Naive thymus-derived CD4-positive, alpha-beta T cell (primary cell): ENCODE results near the gene GOLGA8F. TPM values are rescaled to one million over a fixed set of nuclear protein-coding genes. Genes with fewer than 3 reads are reported as not detected.
"Not testable (repeated sequence)": the region's sequence is repeated elsewhere in the genome, so short reads cannot be mapped to it uniquely, and the experiment has no call there.

Source experiments
- ATAC-seq: fragments of 150-1000 bp; cut with Tn5 transposase; 2 replicates; pipeline ENCODE4 v1.10.0; 2021; ENCODE audit warnings: mild to moderate bottlenecking, moderate library complexity
- CTCF ChIA-PET: fragments of 350-600 bp; sonication (Branson Sonifier 250); formaldehyde crosslinking; loops from one replicate; lab custom pipeline; 2021; ENCODE audit warnings: antibody characterized with exemption; lab: Charles Lee
- POLR2A ChIA-PET: fragments of 350-600 bp; sonication (Branson Sonifier 250); formaldehyde crosslinking; loops from one replicate; lab custom pipeline; 2021; ENCODE audit warnings: antibody characterized with exemption, inconsistent platforms; lab: Charles Lee
- DNase-seq, 9 donors: peaks; one replicate each; pipeline versions ENCODE4 v3.0.0 to v3.0.0-alpha.2; 2020 to 2022; ENCODE audit warnings: mixed read lengths in 1 of 9
- H3K27ac ChIP-seq: one replicate; pipeline ENCODE4 v1.7.0; 2013; ENCODE audit warnings: mild to moderate bottlenecking, low read depth, low read length, moderate library complexity
- H3K27me3 ChIP-seq, 2 donors: one replicate each; pipeline ENCODE4 v1.7.0; 2013; ENCODE audit warnings: low read length in 2 of 2, mild to moderate bottlenecking in 2 of 2, moderate library complexity in 2 of 2; ENCODE audit not compliant: control insufficient read depth in 2 of 2, insufficient read depth in 2 of 2
- H3K36me3 ChIP-seq, 3 experiments: 1 replicate in 2 of 3; 2 replicates in 1 of 3; pipeline ENCODE4 v1.7.0; 2013; ENCODE audit warnings: low read length in 3 of 3, mild to moderate bottlenecking in 3 of 3, moderate library complexity in 1 of 3; ENCODE audit not compliant: insufficient read depth in 3 of 3, control insufficient read depth in 2 of 3
- H3K4me1 ChIP-seq, 2 donors: one replicate each; pipeline ENCODE4 v1.7.0; 2013; ENCODE audit warnings: low read length in 2 of 2, mild to moderate bottlenecking in 2 of 2, moderate library complexity in 1 of 2; ENCODE audit not compliant: control insufficient read depth in 2 of 2, insufficient read depth in 2 of 2
- H3K4me3 ChIP-seq: 2 replicates; pipeline ENCODE4 v1.7.0; 2013; ENCODE audit warnings: mild to moderate bottlenecking, low read length
- H3K9me3 ChIP-seq, 3 experiments: 1 replicate in 2 of 3; 2 replicates in 1 of 3; pipeline ENCODE4 v1.7.0; 2013; ENCODE audit warnings: low read length in 3 of 3; ENCODE audit not compliant: control insufficient read depth in 2 of 3
- H3K27ac Mint-ChIP-seq, 9 donors: one replicate each; pipeline ENCODE4 v1.8.0; 2020 to 2022; ENCODE audit warnings: mixed read lengths in 9 of 9, mild to moderate bottlenecking in 8 of 9, moderate library complexity in 5 of 9, inconsistent platforms in 2 of 9
- H3K27me3 Mint-ChIP-seq, 5 donors: one replicate each; pipeline ENCODE4 v1.8.0; 2021 to 2022; ENCODE audit warnings: mixed read lengths in 5 of 5, mild to moderate bottlenecking in 1 of 5
- H3K36me3 Mint-ChIP-seq, 5 donors: one replicate each; pipeline ENCODE4 v1.8.0; 2020 to 2022; ENCODE audit warnings: mixed read lengths in 5 of 5, mild to moderate bottlenecking in 3 of 5, inconsistent platforms in 1 of 5
- H3K4me1 Mint-ChIP-seq, 7 donors: one replicate each; pipeline ENCODE4 v1.8.0; 2020 to 2022; ENCODE audit warnings: mixed read lengths in 7 of 7, mild to moderate bottlenecking in 3 of 7, inconsistent platforms in 1 of 7
- H3K4me3 Mint-ChIP-seq, 10 donors: one replicate each; pipeline ENCODE4 v1.8.0; 2020 to 2022; ENCODE audit warnings: mild to moderate bottlenecking in 10 of 10, mixed read lengths in 10 of 10, moderate library complexity in 6 of 10, inconsistent platforms in 2 of 10
- H3K9me3 Mint-ChIP-seq, 11 donors: one replicate each; pipeline ENCODE4 v1.8.0; 2020 to 2022; ENCODE audit warnings: mixed read lengths in 11 of 11, mild to moderate bottlenecking in 4 of 11, inconsistent platforms in 1 of 11, moderate library complexity in 1 of 11
- intact Hi-C, 2 donors: fragments of 100-400 bp; cut with micrococcal nuclease; formaldehyde crosslinking; loops; one replicate each; pipeline ENCODE4 v1.15.1; 2023
- polyA plus RNA-seq, 2 donors: library from polyadenylated mRNA; unstranded; fragments of 300-500 nt; fragmentation: Illumina TruSeq; gene quantifications; one replicate each; pipeline ENCODE4 v1.2.3, GENCODE V29; 2021
- total RNA-seq, 6 experiments: library from RNA in 5 of 6; stranded (reverse) in 5 of 6; gene quantifications; 1 replicate in 5 of 6; 2 replicates in 1 of 6; pipeline ENCODE4 v1.2.3 and lab custom pipeline; 2021 to 2026

Gene GOLGA8F
- total RNA-seq (not detected), polyA plus RNA-seq (not detected), total RNA-seq (lab: John Stamatoyannopoulos, UW) (not detected)

DNA sequence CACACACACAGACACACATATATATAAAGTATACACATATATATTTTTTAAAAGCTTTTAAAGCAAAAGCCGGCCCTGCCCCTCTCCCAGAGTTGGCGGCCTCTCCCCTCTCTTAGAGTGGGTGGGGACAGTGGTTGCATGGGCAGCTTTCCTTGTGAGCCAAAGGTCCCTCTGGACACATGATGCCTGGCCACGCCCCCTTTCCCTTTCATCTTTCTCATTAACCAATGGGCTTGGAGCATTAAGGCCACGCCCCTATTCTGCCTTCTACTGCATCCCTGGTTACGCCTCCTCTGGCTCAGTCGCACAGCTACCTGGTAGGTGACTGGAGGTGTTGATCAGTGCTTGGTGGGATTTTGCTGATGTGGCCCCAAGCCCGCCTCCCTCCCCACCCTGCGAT is at the start of gene GOLGA8F:
Gene GOLGA8F (plus strand): TSS at position 301 of the 400 bp plus-strand sequence. CDS start 98 bp downstream, at position 399.
- CTCF ChIA-PET, H3K9me3 Mint-ChIP-seq, H3K27ac ChIP-seq, H3K27me3 Mint-ChIP-seq, ATAC-seq, H3K27me3 ChIP-seq, DNase-seq, H3K4me3 ChIP-seq, H3K4me1 Mint-ChIP-seq, H3K36me3 Mint-ChIP-seq, H3K4me3 Mint-ChIP-seq, H3K36me3 ChIP-seq, H3K9me3 ChIP-seq, H3K4me1 ChIP-seq, POLR2A ChIA-PET, H3K27ac Mint-ChIP-seq, intact Hi-C loops: not testable (repeated sequence)

DNA sequence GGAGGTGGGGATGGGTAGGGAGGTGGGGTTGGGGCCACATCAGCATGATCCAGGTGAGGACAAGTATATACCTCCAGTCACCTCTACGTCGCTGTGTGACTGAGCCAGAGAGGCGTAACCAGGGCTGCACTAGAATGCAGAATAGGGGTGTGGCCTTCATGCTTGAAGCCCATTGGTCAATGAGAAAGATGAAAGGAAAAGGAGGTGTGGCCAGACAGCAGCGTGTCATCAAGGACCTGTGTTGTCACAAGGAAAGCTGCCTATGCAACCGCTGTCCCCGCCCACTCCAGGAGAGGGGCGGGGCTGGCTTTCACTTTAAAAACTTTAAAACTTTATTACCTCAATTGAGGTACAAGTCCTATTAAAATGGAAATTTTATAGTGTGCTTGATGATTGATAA is 20.5 kb upstream of the GOLGA8F start, which contains the start of gene GOLGA6L24:
Gene GOLGA6L24 (minus strand): TSS at position 101 of the 400 bp plus-strand sequence. CDS start 61 bp downstream, at position 40.
- intact Hi-C loops, H3K27ac Mint-ChIP-seq, H3K27me3 Mint-ChIP-seq, ATAC-seq, H3K27me3 ChIP-seq, DNase-seq, H3K4me3 Mint-ChIP-seq, H3K27ac ChIP-seq, H3K4me3 ChIP-seq, H3K36me3 Mint-ChIP-seq, CTCF ChIA-PET, H3K4me1 Mint-ChIP-seq, H3K4me1 ChIP-seq, H3K36me3 ChIP-seq, H3K9me3 Mint-ChIP-seq, POLR2A ChIA-PET, H3K9me3 ChIP-seq: not testable (repeated sequence)

- H3K27ac Mint-ChIP-seq, H3K9me3 Mint-ChIP-seq, H3K4me3 Mint-ChIP-seq, H3K27me3 Mint-ChIP-seq, H3K27me3 ChIP-seq, CTCF ChIA-PET, ATAC-seq, DNase-seq, H3K4me1 ChIP-seq, H3K4me3 ChIP-seq, intact Hi-C loops, H3K9me3 ChIP-seq, H3K36me3 ChIP-seq, H3K36me3 Mint-ChIP-seq, H3K27ac ChIP-seq, POLR2A ChIA-PET, H3K4me1 Mint-ChIP-seq: not testable (repeated sequence)
Measured at GRCh38 chr15:28365502-28365901, 13.0 kb upstream of the GOLGA8F start.

- H3K27me3 ChIP-seq, POLR2A ChIA-PET, H3K27ac ChIP-seq, CTCF ChIA-PET, H3K36me3 Mint-ChIP-seq, H3K9me3 ChIP-seq, H3K36me3 ChIP-seq, H3K4me3 Mint-ChIP-seq, H3K4me1 Mint-ChIP-seq, DNase-seq, H3K27me3 Mint-ChIP-seq, H3K4me1 ChIP-seq, intact Hi-C loops, H3K9me3 Mint-ChIP-seq, H3K4me3 ChIP-seq, ATAC-seq, H3K27ac Mint-ChIP-seq: not testable (repeated sequence)
Measured at GRCh38 chr15:28380053-28380452, 1.6 kb downstream of the GOLGA8F start.

DNA sequence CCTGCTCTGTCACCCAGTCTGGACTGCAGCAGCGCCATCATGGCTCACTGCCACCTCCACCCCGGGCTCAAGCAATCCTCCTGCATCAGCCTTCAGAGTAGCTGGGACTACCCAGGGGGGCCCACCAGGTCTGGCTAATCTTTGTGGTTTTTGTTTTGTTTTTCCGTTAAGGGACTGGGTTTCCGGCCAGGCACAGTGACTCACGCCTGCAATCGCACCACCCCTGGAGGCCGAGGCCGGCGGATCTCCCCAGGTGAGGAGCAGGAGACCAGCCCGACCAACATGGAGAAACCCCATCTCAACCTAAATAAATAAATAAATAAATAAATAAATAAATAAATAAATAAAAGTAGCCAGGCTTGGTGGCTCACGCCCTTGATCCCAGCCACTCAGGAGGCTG is 17.6 kb downstream of the GOLGA8F start:
- intact Hi-C loops, H3K4me1 ChIP-seq, POLR2A ChIA-PET, H3K4me1 Mint-ChIP-seq, ATAC-seq, DNase-seq, H3K9me3 Mint-ChIP-seq, H3K4me3 Mint-ChIP-seq, H3K27me3 ChIP-seq, CTCF ChIA-PET, H3K27ac Mint-ChIP-seq, H3K36me3 ChIP-seq, H3K27me3 Mint-ChIP-seq, H3K9me3 ChIP-seq, H3K4me3 ChIP-seq, H3K27ac ChIP-seq, H3K36me3 Mint-ChIP-seq: not testable (repeated sequence)

GRCh38 chr15:28402774-28403435 is 24.4 kb downstream of the GOLGA8F start:
- CTCF ChIA-PET, intact Hi-C loops, ATAC-seq, H3K4me3 ChIP-seq, H3K27ac Mint-ChIP-seq, H3K27ac ChIP-seq, H3K4me1 ChIP-seq, H3K4me3 Mint-ChIP-seq, POLR2A ChIA-PET, H3K36me3 ChIP-seq, H3K9me3 ChIP-seq, H3K9me3 Mint-ChIP-seq, H3K36me3 Mint-ChIP-seq, H3K27me3 Mint-ChIP-seq, DNase-seq, H3K27me3 ChIP-seq, H3K4me1 Mint-ChIP-seq: not testable (repeated sequence)

DNA sequence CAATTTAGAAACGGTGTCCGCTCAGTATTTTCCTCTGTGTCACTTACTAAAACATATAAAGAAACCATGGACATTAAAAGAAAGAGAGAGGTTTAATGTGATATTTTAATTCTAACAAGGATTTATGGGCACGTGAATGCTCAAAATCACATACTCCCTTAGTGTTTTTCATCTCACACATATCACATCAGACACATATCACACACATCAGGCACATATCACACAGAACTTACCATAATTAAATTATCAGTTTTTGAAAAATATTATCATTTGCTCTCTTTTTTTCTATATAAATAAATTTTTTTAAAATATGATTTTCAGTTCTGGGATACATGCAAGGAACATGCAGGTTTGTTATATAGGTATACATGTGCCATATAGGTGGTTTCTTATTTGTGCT is 42.0 kb downstream of the GOLGA8F start:
- H3K27ac Mint-ChIP-seq, POLR2A ChIA-PET, H3K4me1 Mint-ChIP-seq, H3K27ac ChIP-seq, H3K36me3 ChIP-seq, H3K4me1 ChIP-seq, H3K4me3 ChIP-seq, ATAC-seq, H3K36me3 Mint-ChIP-seq, H3K9me3 ChIP-seq, H3K4me3 Mint-ChIP-seq, CTCF ChIA-PET, intact Hi-C loops, DNase-seq, H3K9me3 Mint-ChIP-seq, H3K27me3 ChIP-seq, H3K27me3 Mint-ChIP-seq: not testable (repeated sequence)
